Testis (tissue), 2 donors: ENCODE data around the gene MTA1.

Source experiments
- POLR2A ChIP-seq: fragments of 450-650 bp; IDR thresholded peaks from one replicate; pipeline ENCODE4 v1.6.1; 2017; ENCODE audit warnings: antibody characterized with exemption, mild to moderate bottlenecking, moderate library complexity
- TF ChIP-seq, protein P1 (sequence below), 3 experiments: fragments of 450-650 bp in 2 of 3; fragments of 200-600 bp in 1 of 3; sonication (generic) in 1 of 3; IDR thresholded peaks; one replicate each; pipeline ENCODE4 v1.5.1; 2016 to 2019; ENCODE audit warnings: antibody characterized with exemption in 3 of 3, mild to moderate bottlenecking in 2 of 3, moderate library complexity in 1 of 3

DNA sequence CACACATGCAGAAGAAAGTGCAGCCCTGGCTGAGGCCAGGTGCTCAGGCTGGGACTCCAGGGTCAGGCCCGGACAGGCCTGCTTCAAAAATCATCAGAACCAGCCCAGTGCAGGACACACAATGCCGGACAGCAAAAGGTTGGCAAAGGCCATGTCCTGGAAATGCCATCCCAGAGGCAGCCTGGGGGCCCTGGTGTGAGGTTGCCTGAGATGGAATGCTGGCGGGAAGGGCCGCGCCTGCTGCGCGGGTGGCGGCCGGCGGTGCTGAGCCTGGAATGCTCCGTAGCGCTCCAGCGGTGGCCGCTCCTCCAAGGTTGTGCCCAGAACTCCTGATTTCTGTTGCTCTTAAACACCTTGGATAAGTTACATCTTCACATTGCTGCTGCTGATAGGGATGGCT is 33.3 kb downstream of the MTA1 start:
- TF ChIP-seq, protein P1, sequence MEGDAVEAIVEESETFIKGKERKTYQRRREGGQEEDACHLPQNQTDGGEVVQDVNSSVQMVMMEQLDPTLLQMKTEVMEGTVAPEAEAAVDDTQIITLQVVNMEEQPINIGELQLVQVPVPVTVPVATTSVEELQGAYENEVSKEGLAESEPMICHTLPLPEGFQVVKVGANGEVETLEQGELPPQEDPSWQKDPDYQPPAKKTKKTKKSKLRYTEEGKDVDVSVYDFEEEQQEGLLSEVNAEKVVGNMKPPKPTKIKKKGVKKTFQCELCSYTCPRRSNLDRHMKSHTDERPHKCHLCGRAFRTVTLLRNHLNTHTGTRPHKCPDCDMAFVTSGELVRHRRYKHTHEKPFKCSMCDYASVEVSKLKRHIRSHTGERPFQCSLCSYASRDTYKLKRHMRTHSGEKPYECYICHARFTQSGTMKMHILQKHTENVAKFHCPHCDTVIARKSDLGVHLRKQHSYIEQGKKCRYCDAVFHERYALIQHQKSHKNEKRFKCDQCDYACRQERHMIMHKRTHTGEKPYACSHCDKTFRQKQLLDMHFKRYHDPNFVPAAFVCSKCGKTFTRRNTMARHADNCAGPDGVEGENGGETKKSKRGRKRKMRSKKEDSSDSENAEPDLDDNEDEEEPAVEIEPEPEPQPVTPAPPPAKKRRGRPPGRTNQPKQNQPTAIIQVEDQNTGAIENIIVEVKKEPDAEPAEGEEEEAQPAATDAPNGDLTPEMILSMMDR (IDR thresholded peaks at IDR 0.05) = no peak
- no peak for TF ChIP-seq POLR2A
